Fibroblast of pulmonary artery (primary cell): Measurements from ENCODE around the gene KRTAP10-4.
"Not testable (repeated sequence)": the region's sequence is repeated elsewhere in the genome, so short reads cannot be mapped to it uniquely, and the experiment has no call there.

Experiments used
- DNase-seq: peaks from one replicate; pipeline ENCODE4 v3.0.0-alpha.2; 2010; ENCODE audit warnings: low read depth
- H3K4me3 ChIP-seq: replicated peaks from 2 replicates; pipeline ENCODE4 v1.5.1; 2011; ENCODE audit warnings: low read depth, mild to moderate bottlenecking, control low read depth, low read length, moderate library complexity
- CTCF ChIP-seq: IDR thresholded peaks from 2 replicates; pipeline ENCODE4 v1.5.1; 2011; ENCODE audit warnings: mild to moderate bottlenecking, control low read depth, low read length, inconsistent platforms; ENCODE audit errors: missing control alignments

Gene KRTAP10-4

GRCh38 chr21:44599264-44600029 is 25.9 kb downstream of the KRTAP10-4 start:
- H3K4me3 ChIP-seq = no peak overlapping the region
- no peak for TF ChIP-seq CTCF
- no peak for DNase-seq

GRCh38 chr21:44600118-44600978 is 26.8 kb downstream of the KRTAP10-4 start, which contains the start of gene KRTAP10-7:
Gene KRTAP10-7 (plus strand): TSS chr21:44600597. CDS start chr21:44600622, 25 bp downstream.
- H3K4me3 ChIP-seq, DNase-seq: not testable (repeated sequence)

- H3K4me3 ChIP-seq, DNase-seq: not testable (repeated sequence)
Measured at GRCh38 chr21:44601091-44601490, 27.6 kb downstream of the KRTAP10-4 start.

GRCh38 chr21:44601596-44602462 is 28.3 kb downstream of the KRTAP10-4 start:
- no peak overlapping the region for H3K4me3 ChIP-seq
- TF ChIP-seq CTCF = no peak
- no peak for DNase-seq

- no peak for DNase-seq
- H3K4me3 ChIP-seq = no peak overlapping the region
- no peak for TF ChIP-seq CTCF
Measured at GRCh38 chr21:44602463-44602850, 28.9 kb downstream of the KRTAP10-4 start.

- TF ChIP-seq CTCF = no peak
- no peak overlapping the region for H3K4me3 ChIP-seq
- DNase-seq = no peak
Measured at GRCh38 chr21:44603109-44603875, 29.8 kb downstream of the KRTAP10-4 start.

- no peak for DNase-seq
- H3K4me3 ChIP-seq = no peak overlapping the region
- TF ChIP-seq CTCF = no peak
Measured at GRCh38 chr21:44603911-44604310, 30.4 kb downstream of the KRTAP10-4 start.
